ENCODE measurements around the gene FAM193A.

DNA sequence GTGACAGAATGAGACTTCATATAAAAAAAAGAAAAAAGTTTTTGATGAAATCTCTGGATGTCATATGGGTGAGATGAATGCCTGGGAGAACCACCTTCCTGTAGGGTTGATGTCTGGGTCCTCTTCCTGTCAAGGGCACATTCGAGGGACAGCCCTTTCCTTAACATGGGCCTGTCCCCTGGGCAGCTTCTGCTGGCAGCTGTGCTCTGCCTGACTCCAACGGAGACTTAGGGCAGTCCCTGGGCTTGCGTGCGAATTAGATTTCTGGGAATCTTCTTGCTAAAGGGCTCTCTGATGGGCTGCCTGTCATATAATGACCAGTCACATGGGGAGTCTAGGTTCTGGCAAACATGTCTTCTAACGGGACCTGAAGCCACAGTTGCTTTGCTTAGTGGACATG lies 179.0 kb downstream of the FAM193A start:
- TF ChIP-seq CEBPB (IDR thresholded peaks at IDR 0.05) = no peak
- TF ChIP-seq REST (IDR thresholded peaks at IDR 0.05; ENCODE audit: low read depth) = no peak
- no peak for TF ChIP-seq TAF1 (IDR thresholded peaks at IDR 0.05; ENCODE audit: low read depth)
- no peak for TF ChIP-seq RAD21 (IDR thresholded peaks at IDR 0.05; ENCODE audit: low read depth)
- TF ChIP-seq FOXM1 (IDR thresholded peaks at IDR 0.05; ENCODE audit: borderline replicate concordance, low read depth) = no peak
- no peak for TF ChIP-seq TCF12 (IDR thresholded peaks at IDR 0.05; ENCODE audit: low read depth)
- TF ChIP-seq ZBTB7A (IDR thresholded peaks at IDR 0.05; ENCODE audit: low read depth) = no peak
- TF ChIP-seq YY1 (IDR thresholded peaks at IDR 0.05; ENCODE audit: low read depth) = no peak
- TF ChIP-seq, protein P1, sequence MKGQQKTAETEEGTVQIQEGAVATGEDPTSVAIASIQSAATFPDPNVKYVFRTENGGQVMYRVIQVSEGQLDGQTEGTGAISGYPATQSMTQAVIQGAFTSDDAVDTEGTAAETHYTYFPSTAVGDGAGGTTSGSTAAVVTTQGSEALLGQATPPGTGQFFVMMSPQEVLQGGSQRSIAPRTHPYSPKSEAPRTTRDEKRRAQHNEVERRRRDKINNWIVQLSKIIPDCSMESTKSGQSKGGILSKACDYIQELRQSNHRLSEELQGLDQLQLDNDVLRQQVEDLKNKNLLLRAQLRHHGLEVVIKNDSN (IDR thresholded peaks at IDR 0.05) = no peak
- TF ChIP-seq EP300 (IDR thresholded peaks at IDR 0.05; ENCODE audit: borderline replicate concordance) = no peak
- no peak for TF ChIP-seq NFIC (IDR thresholded peaks at IDR 0.05)
- TF ChIP-seq CREB1 (IDR thresholded peaks at IDR 0.05; ENCODE audit: low read depth) = no peak

Measured in Ishikawa (cell line).